ENCODE results near the gene PLIN5.
"Not testable (repeated sequence)": the region's sequence is repeated elsewhere in the genome, so short reads cannot be mapped to it uniquely, and the experiment has no call there.

The PLIN5 gene

DNA sequence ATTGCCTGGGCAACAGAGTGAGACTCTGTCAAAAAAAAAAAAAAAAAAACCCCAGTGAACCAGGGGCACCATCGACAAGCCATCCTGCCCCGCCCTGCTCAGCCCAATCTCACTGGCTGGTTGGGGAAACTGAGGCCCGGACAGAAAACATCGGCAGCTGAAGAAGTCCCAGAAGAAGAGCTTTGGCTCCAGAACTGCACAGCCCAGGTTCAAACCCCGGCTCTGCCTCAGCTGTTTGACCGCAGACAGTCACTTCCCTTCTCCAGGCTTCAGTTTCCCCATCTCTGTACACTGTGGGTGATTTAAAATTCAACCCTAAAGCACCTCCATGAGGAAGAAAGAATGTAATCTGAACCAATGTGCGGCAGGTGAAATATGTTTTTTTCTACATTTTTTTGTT, 33.9 kb upstream of the PLIN5 start:
- no peak for DNase-seq (ENCODE audit: low spot score)

DNA sequence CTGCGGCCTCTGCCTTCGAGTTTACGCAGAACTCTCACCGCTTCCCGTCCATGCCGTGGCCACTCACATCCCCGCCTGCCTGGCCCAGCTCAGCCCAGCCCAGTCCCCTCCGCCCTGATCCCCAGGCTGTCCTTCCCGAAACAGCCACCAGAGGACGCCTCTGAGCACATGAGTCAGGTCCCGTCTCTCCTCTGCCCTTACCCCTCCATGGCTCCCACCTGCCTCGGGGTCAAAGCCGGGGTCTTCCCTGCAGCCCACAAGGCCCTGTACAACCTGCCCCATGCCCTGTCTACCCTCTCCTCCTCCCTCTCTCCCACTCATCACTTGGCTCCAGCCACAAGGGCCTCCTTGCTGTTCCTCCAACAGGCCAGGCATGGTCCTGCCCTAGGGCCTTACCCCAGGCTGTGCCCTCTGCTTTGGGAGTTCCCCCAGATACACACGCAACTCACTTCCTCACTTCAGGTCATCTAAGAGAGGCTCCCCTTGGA, 32.6 kb upstream of the PLIN5 start:
- DNase-seq (ENCODE audit: low spot score), result peak; percentile 69

DNA sequence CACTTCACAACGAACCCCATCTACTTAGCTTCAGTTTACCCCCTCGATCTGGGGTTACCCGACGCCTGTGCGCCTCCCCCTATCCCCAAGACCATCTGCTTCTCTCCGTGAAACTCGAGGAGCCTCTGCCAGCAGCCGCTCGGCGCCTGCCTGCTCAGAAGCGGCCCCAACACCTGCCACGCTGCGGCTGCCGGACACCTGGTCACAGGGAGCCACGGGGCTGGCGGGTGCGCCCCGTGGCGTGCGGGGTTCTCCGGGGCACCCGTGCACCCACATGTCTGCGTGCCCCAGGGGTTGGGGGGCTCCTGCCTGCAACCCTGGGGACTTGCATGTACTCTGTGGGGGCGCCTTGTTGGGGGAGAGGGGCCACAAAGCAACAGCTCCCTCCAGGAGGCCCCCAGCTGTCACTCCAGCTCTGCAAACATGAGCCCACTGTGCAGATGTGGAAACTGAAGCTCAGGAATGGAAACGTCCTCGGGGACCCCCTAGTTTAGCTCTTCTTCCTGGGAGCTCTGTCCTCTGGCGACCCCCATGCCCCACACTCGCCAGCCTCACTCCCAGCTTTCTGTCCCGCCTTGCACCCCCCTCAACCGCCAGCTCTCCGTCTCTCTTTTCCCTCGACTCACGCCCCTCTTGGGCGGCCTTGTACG, 31.5 kb upstream of the PLIN5 start:
- DNase-seq (ENCODE audit: low spot score), result no peak

DNA sequence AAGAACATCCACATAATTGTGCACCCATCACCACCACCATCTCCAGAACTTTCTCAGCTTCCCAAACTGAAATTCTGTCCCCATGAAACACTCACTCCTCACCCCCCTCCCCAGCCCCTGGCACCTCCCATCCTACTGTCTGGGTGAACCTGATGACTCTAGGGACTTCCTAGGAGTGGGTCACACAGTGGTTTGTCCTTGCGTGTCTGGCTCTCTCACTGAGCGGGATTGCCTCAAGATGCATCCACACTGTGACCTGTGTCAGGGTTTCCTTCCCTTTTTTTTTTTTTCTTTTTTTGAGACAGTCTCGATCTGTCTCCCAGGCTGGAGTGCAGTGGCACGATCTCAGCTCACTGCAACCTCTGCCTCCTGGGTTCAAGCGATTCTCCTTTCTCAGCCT, 28.5 kb upstream of the PLIN5 start:
- DNase-seq (ENCODE audit: low spot score), result not testable (repeated sequence)

DNA sequence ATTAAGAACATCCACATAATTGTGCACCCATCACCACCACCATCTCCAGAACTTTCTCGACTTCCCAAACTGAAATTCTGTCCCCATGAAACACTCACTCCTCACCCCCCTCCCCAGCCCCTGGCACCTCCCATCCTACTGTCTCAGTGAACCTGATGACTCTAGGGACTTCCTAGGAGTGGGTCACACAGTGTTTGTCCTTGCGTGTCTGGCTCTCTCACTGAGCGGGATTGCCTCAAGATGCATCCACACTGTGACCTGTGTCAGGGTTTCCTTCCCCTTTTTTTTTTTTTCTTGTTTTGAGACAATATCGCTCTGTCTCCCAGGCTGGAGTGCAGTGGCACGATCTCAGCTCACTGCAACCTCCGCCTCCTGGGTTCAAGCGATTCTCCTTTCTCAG, 27.1 kb upstream of the PLIN5 start:
- not testable (repeated sequence) for DNase-seq (ENCODE audit: low spot score)

DNA sequence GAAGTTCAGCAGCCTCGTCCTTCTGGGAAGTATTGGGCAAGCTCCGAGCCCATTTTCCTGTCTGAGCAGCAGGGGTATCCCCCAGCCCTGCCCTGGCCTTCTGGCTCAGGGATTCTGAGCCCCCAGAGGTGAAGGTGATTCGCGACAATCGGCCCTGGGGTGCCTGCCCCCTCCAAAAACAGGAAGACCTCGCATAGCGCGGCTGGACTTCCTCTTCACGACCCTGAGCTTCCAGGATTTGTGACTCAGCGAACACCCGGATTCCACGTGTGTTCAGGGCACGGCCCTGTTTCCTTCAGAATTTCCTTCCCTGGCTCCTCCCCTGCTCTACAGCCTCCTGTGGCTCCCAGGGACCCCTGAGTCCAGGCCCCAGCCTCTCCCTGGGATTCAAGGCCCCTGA, 24.5 kb upstream of the PLIN5 start, which contains the start of gene SEMA6B:
Gene SEMA6B, minus strand, starts transcription at position 116 of the 400 bp plus-strand sequence. CDS start 1,227 bp downstream, outside the sequence.
- DNase-seq (ENCODE audit: low spot score), result no peak

DNA sequence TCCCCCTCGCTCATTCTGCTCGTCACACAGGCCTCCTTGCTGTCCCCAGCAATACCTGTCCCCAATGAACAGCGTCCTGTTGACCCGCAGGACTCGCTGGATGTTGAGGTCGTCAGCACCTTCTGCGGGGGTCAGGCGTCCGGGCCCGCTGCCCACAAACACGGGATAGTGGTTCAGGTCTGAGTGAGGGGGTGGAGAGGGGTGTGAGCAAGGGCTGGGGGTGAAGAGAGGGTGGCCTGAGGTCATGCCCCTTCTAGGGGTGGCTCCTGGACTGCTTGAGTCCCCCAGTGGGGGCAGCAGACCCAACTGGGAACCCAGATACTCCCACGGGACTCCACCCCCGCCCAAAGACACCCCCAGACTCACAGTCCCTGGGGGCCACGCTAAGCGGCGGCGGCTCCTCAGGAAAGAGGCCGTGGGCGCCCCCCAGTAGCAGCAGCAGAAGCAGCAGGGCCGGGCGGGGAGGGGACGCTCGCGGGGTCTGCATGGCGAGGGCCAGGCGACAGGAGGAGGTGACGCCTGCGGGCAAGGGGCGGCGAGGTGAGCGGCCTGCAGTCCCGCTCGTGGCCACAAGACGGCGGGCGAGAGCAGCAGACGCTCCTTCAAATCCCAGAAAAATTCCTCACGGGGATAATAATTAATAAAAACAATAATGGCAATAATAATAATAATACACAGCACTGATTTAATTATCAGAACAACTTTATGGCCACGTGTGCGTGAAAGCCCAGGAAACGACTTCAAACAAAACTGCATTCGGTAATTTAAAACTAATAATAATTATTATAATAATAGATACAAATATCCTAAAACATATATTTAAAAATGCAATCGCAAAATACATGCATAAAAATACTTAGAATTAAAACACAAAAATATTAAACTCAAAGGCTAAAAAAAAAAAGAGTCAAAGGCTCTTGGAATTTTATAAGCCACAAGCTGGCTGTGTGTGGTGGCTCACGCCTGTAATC, 23.2 kb upstream of the PLIN5 start:
- DNase-seq (ENCODE audit: low spot score), result no peak

DNA sequence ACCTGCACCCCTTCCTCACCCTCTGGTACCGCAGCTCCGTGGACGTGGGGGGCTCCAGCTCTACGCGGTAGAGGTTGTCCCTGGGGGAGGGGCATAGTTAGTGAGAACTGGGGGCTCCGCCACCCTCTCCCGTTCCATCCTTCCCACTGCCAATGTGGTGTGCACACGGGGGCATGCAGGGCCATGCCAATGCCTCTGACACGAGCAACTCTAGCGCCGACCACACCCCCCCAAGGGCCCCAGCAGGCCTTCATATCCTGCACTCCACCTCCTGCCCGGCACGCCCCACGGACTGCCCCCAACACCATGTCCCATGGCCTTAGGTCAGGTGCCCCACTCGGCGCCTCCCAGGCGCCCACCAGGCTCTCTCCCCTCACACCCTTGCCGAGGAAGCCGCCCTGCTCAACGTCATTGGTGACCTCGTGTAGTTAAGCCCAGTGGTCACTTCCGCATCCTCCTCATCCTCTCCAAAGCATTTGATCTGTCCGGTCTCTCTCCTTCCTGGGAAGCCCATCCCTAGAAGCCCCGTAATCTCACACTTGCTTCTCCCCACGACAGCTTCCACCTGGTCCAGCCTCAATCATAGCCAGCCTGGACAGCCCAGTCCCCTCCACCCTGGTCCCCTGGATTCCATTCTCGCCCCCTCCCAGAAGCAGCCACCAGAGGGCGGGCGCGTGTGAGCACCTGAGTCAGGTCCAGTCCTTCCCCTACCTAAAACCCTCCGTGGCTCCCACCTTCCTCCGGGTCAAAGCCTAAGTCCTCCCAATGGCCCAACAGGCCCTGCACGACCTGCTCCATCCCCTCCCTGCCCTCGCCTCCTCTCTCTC, 22.3 kb upstream of the PLIN5 start:
- DNase-seq (ENCODE audit: low spot score), result peak; percentile 69

DNA sequence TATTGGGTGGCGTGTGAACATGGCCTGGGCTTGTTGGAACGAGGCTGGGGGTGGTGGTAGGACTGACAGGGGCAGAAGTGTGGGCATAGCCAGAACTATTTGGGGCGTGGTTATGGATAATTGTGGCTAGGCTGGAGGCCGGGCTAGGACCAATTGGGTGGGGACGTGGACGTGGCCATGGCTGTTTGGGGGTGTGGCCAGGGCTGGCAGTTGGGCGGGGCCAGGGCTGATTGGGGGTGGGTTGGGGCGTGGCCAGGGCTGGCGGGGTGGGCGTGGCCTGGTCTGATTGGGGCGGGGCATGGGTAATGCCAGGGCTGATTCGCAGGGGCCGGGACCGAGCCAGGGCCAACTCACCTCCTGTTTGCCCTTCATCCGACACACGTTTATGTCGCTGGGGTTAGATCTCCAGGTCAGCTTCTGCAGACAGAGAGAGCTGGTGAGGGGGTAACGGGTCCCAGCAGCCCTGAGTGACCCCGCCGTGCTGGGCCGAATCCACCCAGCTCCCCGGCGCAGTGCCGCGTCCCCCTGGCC, 21.6 kb upstream of the PLIN5 start:
- DNase-seq (ENCODE audit: low spot score), result no peak

DNA sequence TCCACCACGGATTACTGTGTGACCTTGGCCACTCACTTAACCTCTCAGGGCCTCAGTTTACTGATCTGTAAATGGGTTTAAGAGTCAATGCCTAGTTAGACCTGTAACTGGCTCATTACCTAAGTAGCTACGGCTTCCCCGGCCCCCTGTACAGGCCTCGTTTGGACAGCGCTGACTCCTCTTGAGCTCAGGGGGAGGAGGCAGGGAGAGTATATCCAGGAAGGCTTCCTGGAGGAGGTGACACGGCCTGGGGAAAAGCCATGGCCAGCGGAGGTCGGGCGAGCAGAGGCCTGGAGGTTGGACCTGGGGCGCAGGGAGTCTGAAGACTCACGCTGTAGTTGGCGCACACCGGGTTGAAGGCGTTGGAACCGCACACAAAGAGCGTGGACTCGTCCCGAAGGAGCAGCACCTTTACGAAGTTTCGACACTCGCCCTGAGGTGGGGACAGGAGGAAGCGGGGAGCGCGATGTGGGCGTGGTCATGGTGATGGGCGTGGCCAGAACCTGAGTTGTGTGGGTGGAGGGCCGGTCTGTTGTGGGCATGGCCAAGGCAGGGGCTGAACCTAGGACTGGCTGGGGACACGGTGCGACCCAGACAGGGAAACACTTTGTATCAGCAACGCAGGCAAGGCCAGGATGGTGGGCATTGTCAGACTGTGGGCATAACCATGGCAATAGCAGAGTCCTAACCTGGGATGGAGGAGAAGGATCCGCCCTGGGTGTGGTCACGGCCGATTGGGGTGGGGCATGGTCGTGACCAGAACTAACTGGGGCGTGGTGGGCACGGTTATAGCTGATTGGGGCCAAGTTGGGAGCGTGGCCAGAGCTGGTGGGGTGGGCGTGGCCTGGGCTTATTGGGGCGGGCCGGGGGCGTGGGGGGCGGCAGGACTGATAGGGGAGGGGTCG, 20.9 kb upstream of the PLIN5 start:
- DNase-seq (ENCODE audit: low spot score), result no peak

DNA sequence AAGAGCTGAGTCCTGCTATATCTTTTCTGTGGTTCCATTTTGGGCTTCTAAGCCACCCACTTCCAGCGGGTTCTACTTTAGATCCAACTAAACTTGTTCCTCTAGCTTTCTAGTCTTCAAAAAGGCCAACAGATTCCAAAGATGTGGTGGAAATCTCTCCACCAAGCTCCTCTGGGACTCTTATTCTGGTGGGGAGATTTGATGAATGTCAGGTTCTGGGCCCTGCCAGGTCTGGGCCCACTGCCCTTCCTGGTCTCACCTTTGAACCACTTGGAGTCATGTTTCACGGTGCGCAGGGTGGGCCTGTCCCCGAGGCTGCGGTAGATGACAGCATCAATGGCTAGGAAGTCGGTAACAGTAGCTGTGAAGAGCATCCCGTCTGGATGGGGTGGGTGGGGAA, 19.7 kb upstream of the PLIN5 start:
- DNase-seq (ENCODE audit: low spot score), result no peak

DNA sequence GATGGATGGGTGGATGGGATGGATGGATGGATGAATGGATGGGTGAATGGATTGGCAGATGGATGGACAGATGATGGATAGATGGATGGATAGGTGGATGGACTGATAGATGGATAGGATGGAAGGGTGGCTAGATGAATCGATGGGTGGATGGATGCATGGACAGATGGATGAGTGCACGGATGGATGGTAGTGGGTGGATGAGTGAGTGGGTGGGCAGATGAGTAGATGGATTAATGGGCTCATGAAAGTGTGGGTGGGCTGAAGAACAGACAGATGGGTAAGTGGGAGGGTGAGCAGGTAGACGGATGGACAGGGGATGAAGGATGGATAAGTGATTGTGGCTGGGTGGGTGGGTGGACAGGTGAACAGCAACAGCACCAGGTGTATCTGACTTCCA, 18.8 kb upstream of the PLIN5 start:
- no peak for DNase-seq (ENCODE audit: low spot score)

DNA sequence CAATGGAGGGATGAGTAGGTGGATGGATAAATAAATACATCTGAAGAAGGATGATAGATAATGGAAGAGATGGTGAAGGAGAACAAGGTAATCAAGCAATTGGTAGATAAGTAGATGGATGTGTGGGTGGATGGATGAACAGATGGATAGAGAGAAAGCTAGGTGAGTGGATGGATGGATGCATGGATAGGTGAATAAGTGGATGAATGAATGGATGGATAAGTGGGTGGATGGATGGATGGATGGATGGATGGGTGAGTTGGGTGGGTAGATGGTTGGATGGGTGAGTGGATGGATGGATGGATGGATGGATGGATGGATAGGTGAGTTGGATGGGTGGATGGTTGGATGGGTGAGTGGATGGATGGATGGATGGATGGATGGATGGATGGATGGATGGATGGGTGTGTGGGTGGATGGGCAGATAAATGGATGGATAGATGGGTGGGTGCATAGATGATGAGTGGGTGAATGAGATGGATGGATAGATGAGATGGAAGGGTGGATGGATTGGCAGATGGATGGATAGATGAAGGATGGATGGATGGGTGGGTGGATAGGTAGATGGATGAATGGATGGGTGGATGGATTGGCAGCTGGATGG, 18.2 kb upstream of the PLIN5 start:
- no peak for DNase-seq (ENCODE audit: low spot score)

DNA sequence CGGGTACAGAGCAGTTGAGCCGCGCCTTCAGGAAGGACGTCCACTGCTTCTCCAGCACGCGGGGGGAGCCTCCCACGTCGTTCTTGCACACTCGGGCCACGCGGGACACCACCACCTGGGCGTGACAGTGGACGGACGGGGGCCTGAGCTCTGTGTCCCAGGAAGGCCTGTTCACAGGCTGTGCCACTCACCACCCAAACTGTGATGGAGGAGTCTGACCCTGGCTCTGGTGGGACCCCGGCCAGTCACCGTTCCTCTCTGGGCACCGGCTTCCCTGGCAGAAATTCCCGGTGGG, 17.4 kb upstream of the PLIN5 start:
- no peak for DNase-seq (ENCODE audit: low spot score)

DNA sequence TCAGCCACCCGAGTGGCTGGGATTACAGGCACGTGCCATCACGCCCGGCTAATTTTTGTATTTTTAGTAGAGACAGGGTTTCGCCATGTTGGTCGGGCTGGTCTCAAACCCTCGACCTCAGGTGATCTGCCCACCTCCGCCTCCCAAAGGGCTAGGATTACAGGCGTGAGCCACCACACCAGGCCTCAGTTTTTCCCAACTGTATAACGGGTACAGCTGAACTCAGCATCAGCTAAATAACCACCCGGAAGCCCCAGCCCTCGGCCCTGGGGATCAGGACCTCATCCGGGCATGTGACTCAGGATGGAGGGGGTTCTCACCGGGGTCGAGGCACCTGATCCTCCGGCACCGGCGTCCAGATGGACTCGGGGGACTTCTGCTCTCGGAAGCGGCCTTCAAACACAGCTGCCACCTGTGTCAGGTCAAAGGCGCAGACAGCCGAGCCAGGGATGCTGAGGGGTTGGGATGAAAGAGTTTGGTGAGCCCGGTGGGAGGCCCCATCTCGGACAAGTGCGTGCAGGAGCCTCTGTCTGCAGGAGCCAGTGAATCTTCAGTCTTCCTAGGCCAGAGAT, 15.5 kb upstream of the PLIN5 start:
- DNase-seq (ENCODE audit: low spot score), result no peak

DNA sequence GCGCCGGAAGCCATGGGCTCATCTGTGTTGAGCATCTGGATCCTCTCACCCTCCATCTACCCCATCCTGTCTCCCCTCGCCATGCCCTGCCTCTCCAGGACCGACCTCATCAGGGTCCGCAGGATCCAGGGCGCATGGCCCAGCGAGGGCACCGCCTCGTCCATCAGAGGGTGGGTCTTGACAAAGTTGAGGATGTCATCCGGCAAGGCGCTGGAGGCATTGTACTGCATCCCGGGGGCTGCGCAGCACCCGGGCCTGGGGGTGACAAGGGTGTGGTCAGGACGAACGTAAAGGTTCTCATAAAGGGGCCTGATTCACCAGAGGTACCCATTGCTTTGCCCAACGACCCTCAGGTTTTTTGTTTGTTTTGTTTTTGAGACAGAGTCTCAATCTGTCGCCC, 15.0 kb upstream of the PLIN5 start:
- no peak for DNase-seq (ENCODE audit: low spot score)

DNA sequence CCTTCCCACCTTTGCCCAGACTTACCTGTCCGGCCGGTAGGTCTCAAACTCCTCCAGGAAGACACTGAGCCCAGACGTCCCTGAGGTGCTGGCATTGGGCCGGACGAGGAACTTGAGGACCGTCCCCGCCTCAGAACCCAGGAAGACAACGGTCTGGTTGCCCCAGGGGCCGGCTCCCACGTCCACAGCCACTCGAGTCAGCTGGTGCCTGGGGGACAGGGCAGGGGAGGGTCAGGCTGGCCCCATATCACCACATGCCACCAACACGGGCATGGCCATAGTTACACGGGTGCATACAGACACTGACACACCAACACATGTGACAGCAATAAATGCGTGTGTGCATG, 13.2 kb upstream of the PLIN5 start:
- DNase-seq (ENCODE audit: low spot score), result no peak

DNA sequence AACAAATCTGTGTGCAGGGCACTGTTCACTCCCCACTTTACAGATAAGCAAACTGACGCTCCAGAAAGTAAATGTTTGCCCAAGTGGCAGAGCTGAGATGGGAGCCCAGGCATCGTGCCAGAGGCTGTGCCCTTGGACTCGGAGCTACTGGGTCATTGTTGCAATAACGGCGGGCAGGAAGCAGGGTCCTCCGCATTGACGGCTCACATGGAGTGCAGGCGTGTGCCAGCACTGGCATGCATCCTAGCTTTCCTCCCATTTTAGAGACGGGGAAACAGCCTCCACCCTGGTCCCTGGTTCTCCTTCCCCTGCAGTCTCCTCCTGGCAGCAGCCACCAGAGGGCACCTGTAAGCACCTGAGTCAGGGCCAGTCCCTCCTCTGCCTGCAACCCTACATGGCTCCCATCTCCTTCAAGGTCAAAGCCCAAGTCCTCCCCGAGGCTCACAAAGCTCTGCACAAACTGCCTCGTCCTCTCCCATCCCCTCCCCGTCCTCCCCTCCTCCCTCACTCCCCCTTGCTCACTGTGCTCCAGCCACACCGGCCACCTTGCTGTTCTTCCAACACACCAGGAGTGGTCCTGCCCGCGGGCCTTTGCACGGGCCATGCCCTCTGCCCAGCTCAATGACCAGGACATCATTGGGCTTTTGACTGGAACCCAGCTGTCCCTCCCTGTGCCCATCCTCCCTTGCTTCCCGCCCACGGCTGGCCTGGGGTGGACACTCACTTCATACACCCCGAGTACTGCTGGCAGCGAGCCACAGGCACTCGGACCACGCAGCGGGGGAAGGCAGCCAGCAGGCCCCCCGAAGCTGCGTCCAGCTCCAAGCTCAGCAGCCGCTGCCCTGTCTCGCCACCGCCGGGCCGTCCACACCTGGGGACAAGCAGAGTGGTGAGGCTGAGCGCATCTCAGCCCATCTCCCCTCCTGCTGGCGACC, 12.5 kb upstream of the PLIN5 start:
- DNase-seq (ENCODE audit: low spot score), result peak; percentile 52
